Choroid plexus epithelial cell (primary cell): ENCODE measurements around the gene CDC42EP3.

ENCODE experiments used
- DNase-seq: peaks from one replicate; pipeline ENCODE4 v3.0.0-alpha.2; 2010; ENCODE audit warnings: low read depth
- H3K4me3 ChIP-seq: 2 replicates; pipeline ENCODE4 v1.5.1; 2011; ENCODE audit warnings: low read depth, mild to moderate bottlenecking, control low read depth, low read length, moderate library complexity
- CTCF ChIP-seq: conservative IDR thresholded peaks from 2 replicates; pipeline ENCODE4 v1.5.1; 2011; ENCODE audit warnings: low read depth, mild to moderate bottlenecking, control low read depth, inconsistent platforms, low read length, moderate library complexity

Gene CDC42EP3

GRCh38 chr2:37622450-37623100, 48.9 kb downstream of the CDC42EP3 start:
- no peak overlapping the region for H3K4me3 ChIP-seq
- TF ChIP-seq CTCF: no peak
- DNase-seq: no peak

GRCh38 chr2:37621199-37621598, 50.2 kb downstream of the CDC42EP3 start:
- no peak for DNase-seq
- no peak for TF ChIP-seq CTCF
- H3K4me3 ChIP-seq: no peak overlapping the region

DNA sequence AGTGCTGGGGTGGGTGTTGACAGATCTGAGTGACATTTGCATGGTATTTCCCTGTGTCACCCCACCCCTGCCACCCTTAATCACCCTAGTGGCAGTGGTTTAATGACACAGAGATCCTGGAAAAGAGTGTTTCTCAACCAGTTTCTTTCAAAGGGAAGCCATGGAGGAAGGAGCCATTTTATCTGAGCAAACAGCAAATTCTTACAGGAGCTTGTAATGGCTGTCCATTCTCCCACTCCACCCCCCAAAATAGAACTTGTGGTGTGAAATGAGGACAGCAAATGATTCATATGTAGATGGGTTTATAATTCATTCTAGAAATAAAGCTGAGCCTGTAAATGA, 51.5 kb downstream of the CDC42EP3 start:
- H3K4me3 ChIP-seq: no peak overlapping the region
- no peak for TF ChIP-seq CTCF
- DNase-seq: no peak

GRCh38 chr2:37619230-37619958, 52.0 kb downstream of the CDC42EP3 start:
- no peak for DNase-seq
- no peak for TF ChIP-seq CTCF
- H3K4me3 ChIP-seq: no peak overlapping the region

- no peak for DNase-seq
- no peak for TF ChIP-seq CTCF
- H3K4me3 ChIP-seq: no peak overlapping the region
Measured at GRCh38 chr2:37618326-37618725, 53.1 kb downstream of the CDC42EP3 start.

DNA sequence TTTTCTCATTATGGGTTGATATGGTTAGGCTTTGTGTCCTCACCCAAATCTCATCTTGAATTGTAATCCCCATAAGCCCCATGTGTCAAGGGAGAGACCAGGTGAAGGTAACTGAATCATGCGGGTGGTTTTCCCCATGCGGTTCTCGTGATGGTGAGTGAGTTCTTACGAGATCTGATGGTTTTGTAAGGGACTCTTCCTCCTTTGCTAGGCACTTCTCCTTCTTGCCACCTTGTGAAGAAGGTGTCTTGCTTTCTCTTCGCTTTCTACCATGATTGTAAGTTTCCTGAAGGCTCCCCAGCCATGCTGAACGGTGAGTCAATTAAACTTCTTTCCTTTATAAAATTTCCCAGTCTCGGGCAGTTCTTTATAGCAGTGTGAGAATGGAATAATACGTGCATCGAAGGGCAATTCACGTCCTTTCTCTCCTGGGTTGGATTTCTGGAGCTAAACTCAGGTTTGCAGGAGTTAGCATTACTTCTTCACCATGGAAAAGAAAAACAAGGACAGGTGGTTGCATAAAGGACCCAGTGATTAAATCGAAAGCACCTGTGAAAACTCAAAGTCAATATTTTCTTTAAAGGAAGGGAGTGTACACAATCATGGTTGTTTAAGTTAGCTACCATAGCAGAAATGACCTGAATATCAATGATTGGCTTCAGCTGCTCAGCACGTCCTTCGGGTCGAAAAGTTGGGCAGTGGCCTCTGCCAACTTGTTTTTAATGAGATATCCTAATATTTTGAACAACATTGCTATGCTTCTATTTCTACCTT, 54.1 kb downstream of the CDC42EP3 start:
- no peak for TF ChIP-seq CTCF
- H3K4me3 ChIP-seq: no peak overlapping the region
- DNase-seq: no peak

- TF ChIP-seq CTCF: peak; percentile 4
- no peak overlapping the region for H3K4me3 ChIP-seq
- peak; percentile 80 for DNase-seq
Measured at GRCh38 chr2:37616677-37617005, 54.8 kb downstream of the CDC42EP3 start.
